GM15510 (cell line): Measurements from ENCODE around the gene ZNF124.
"Not testable (repeated sequence)": the region's sequence is repeated elsewhere in the genome, so short reads cannot be mapped to it uniquely, and the experiment has no call there.

Experiments
- POLR2A ChIP-seq: IDR thresholded peaks from 3 replicates; pipeline ENCODE4 v1.6.1; 2011; ENCODE audit warnings: borderline replicate concordance; ENCODE audit not compliant: insufficient read length; ENCODE audit errors: extremely low read depth

Gene ZNF124

GRCh38 chr1:247171875-247172563, at the start of gene ZNF124:
Gene ZNF124, minus strand, starts transcription at chr1:247172020. Its CDS starts 143 bp downstream, at chr1:247171877.
- not testable (repeated sequence) for TF ChIP-seq POLR2A

- no peak for TF ChIP-seq POLR2A
These were observed 46.4 kb upstream of the ZNF124 start for GRCh38 chr1:247218121-247218651.

GRCh38 chr1:247216261-247216660, 44.4 kb upstream of the ZNF124 start:
- TF ChIP-seq POLR2A: no peak

GRCh38 chr1:247212627-247213617, 41.1 kb upstream of the ZNF124 start:
- no peak for TF ChIP-seq POLR2A

GRCh38 chr1:247212012-247212411, 40.2 kb upstream of the ZNF124 start:
- no peak for TF ChIP-seq POLR2A

GRCh38 chr1:247211339-247211738, 39.5 kb upstream of the ZNF124 start:
- no peak for TF ChIP-seq POLR2A

- peak; percentile 89 for TF ChIP-seq POLR2A
These were observed 38.7 kb upstream of the ZNF124 start for GRCh38 chr1:247210376-247211117.

- no peak for TF ChIP-seq POLR2A
These were observed 38.2 kb upstream of the ZNF124 start for GRCh38 chr1:247210062-247210375.

- TF ChIP-seq POLR2A: no peak
These were observed 37.6 kb upstream of the ZNF124 start for GRCh38 chr1:247209396-247209795.

- TF ChIP-seq POLR2A: no peak
These were observed 32.4 kb upstream of the ZNF124 start for GRCh38 chr1:247204177-247204647.

- no peak for TF ChIP-seq POLR2A
These were observed 27.0 kb upstream of the ZNF124 start for GRCh38 chr1:247198781-247199180.

- no peak for TF ChIP-seq POLR2A
These were observed 22.1 kb upstream of the ZNF124 start for GRCh38 chr1:247193958-247194357.

GRCh38 chr1:247189981-247190798, 18.4 kb upstream of the ZNF124 start:
- TF ChIP-seq POLR2A: no peak

GRCh38 chr1:247185667-247186066, 13.8 kb upstream of the ZNF124 start:
- no peak for TF ChIP-seq POLR2A

- no peak for TF ChIP-seq POLR2A
These were observed 12.4 kb upstream of the ZNF124 start for GRCh38 chr1:247184254-247184653.

GRCh38 chr1:247182994-247183393, 11.2 kb upstream of the ZNF124 start:
- no peak for TF ChIP-seq POLR2A
